Hematopoietic multipotent progenitor cell treated with erythropoietin and hydrocortisone succinate and interleukin-3 and kit ligand, for 4 days (in vitro differentiated cells): ENCODE data around the gene DCTN1.
"Not testable (repeated sequence)": the region's sequence is repeated elsewhere in the genome, so short reads cannot be mapped to it uniquely, and the experiment has no call there.

ENCODE experiments used
- DNase-seq: peaks from one replicate; pipeline ENCODE4 v3.0.0-alpha.2; 2015

Gene DCTN1

GRCh38 chr2:74379851-74380789 is at the start of gene DCTN1:
Gene DCTN1 (minus strand): TSS chr2:74380311. CDS start chr2:74380037, 274 bp downstream.
- DNase-seq: peak; percentile 34

- no peak for DNase-seq
These were observed 48.6 kb upstream of the DCTN1 start for GRCh38 chr2:74428675-74429074.

GRCh38 chr2:74427551-74427950 is 47.4 kb upstream of the DCTN1 start:
- no peak for DNase-seq

- DNase-seq: no peak
These were observed 46.2 kb upstream of the DCTN1 start for GRCh38 chr2:74426181-74426758.

- DNase-seq: no peak
These were observed 45.4 kb upstream of the DCTN1 start for GRCh38 chr2:74425523-74425922.

GRCh38 chr2:74424995-74425406 is 44.9 kb upstream of the DCTN1 start:
- DNase-seq: no peak

GRCh38 chr2:74424139-74424992 is 44.3 kb upstream of the DCTN1 start:
- DNase-seq: no peak

- DNase-seq: no peak
These were observed 43.4 kb upstream of the DCTN1 start for GRCh38 chr2:74423231-74424095.

- DNase-seq: peak; percentile 96
These were observed 41.2 kb upstream of the DCTN1 start, which contains the start of the genes C2orf81 and WDR54 for GRCh38 chr2:74421221-74421870. Gene C2orf81 (minus strand): TSS chr2:74421619. CDS start chr2:74421560, 59 bp downstream. Gene WDR54 (plus strand): TSS chr2:74421730. CDS start chr2:74422154, 424 bp downstream.

GRCh38 chr2:74420443-74421103 is 40.5 kb upstream of the DCTN1 start:
- DNase-seq: not testable (repeated sequence)

- DNase-seq: no peak
These were observed 39.9 kb upstream of the DCTN1 start for GRCh38 chr2:74420006-74420405.

GRCh38 chr2:74419345-74419744 is 39.2 kb upstream of the DCTN1 start:
- no peak for DNase-seq

- no peak for DNase-seq
These were observed 38.2 kb upstream of the DCTN1 start for GRCh38 chr2:74418312-74418711.

- no peak for DNase-seq
These were observed 37.7 kb upstream of the DCTN1 start for GRCh38 chr2:74417763-74418162.

- no peak for DNase-seq
These were observed 37.1 kb upstream of the DCTN1 start for GRCh38 chr2:74417197-74417596.

GRCh38 chr2:74416778-74417177 is 36.7 kb upstream of the DCTN1 start:
- peak; percentile 32 for DNase-seq

GRCh38 chr2:74415762-74416395 is 35.8 kb upstream of the DCTN1 start:
- no peak for DNase-seq

- peak; percentile 50 for DNase-seq
These were observed 35.0 kb upstream of the DCTN1 start for GRCh38 chr2:74414881-74415761.

- DNase-seq: no peak
These were observed 34.3 kb upstream of the DCTN1 start for GRCh38 chr2:74414441-74414840.
